Activated T-helper 1 cell treated with anti-CD3 and anti-CD28 coated beads, Interleukin-2, amount 50 U/mL, for 16 hours (primary cell): ENCODE results near the gene AP1B1.
"Not testable (repeated sequence)": the region's sequence is repeated elsewhere in the genome, so short reads cannot be mapped to it uniquely, and the experiment has no call there.

ENCODE experiments used
- DNase-seq, 2 donors: peaks; one replicate each; pipeline ENCODE4 v3.0.0-alpha.2; 2020; ENCODE audit warnings: low read depth in 1 of 2, low spot score in 1 of 2

Gene AP1B1

GRCh38 chr22:29351891-29352290, 36.5 kb downstream of the AP1B1 start:
- DNase-seq, result no peak

- no peak for DNase-seq
Measured at GRCh38 chr22:29351042-29351441, 37.3 kb downstream of the AP1B1 start.

- DNase-seq, result no peak
Measured at GRCh38 chr22:29348956-29349355, 39.4 kb downstream of the AP1B1 start.

- DNase-seq, result no peak
Measured at GRCh38 chr22:29348041-29348440, 40.3 kb downstream of the AP1B1 start.

- DNase-seq, result no peak
Measured at GRCh38 chr22:29346659-29347058, 41.7 kb downstream of the AP1B1 start.

- DNase-seq, result no peak
Measured at GRCh38 chr22:29345932-29346331, 42.4 kb downstream of the AP1B1 start.

- not testable (repeated sequence) for DNase-seq
Measured at GRCh38 chr22:29344889-29345288, 43.5 kb downstream of the AP1B1 start.

GRCh38 chr22:29344137-29344536, 44.2 kb downstream of the AP1B1 start:
- DNase-seq, result no peak

GRCh38 chr22:29343313-29343805, 45.0 kb downstream of the AP1B1 start:
- DNase-seq, result no peak

- DNase-seq, result no peak
Measured at GRCh38 chr22:29342577-29343312, 45.6 kb downstream of the AP1B1 start.

GRCh38 chr22:29342177-29342576, 46.2 kb downstream of the AP1B1 start:
- no peak for DNase-seq

- no peak for DNase-seq
Measured at GRCh38 chr22:29341849-29342127, 46.6 kb downstream of the AP1B1 start.

- no peak for DNase-seq
Measured at GRCh38 chr22:29341056-29341848, 47.1 kb downstream of the AP1B1 start.

GRCh38 chr22:29340566-29340965, 47.8 kb downstream of the AP1B1 start:
- DNase-seq, result no peak

- DNase-seq, result no peak
Measured at GRCh38 chr22:29339381-29340235, 48.8 kb downstream of the AP1B1 start.

- DNase-seq, result no peak
Measured at GRCh38 chr22:29338398-29338797, 50.0 kb downstream of the AP1B1 start.

GRCh38 chr22:29337631-29338284, 50.6 kb downstream of the AP1B1 start:
- DNase-seq, result no peak

- DNase-seq, result no peak
Measured at GRCh38 chr22:29336751-29337490, 51.4 kb downstream of the AP1B1 start.

GRCh38 chr22:29335656-29336055, 52.7 kb downstream of the AP1B1 start:
- DNase-seq, result no peak

GRCh38 chr22:29334696-29335344, 53.5 kb downstream of the AP1B1 start:
- DNase-seq, result no peak
